Measurements from ENCODE around the gene PDE4B.

GRCh38 chr1:66394603-66395002 is 601.9 kb downstream of the PDE4B start:
- TF ChIP-seq EZH2 (IDR thresholded peaks at IDR 0.05; ENCODE audit: borderline replicate concordance, insufficient read depth, low read length, poor library complexity, severe bottlenecking) (no peak), REST (IDR thresholded peaks at IDR 0.05; ENCODE audit: borderline replicate concordance) (no peak), EP300 (conservative IDR thresholded peaks at IDR 0.05; ENCODE audit: poor library complexity, severe bottlenecking) (no peak)
- TF ChIP-seq, protein P1, sequence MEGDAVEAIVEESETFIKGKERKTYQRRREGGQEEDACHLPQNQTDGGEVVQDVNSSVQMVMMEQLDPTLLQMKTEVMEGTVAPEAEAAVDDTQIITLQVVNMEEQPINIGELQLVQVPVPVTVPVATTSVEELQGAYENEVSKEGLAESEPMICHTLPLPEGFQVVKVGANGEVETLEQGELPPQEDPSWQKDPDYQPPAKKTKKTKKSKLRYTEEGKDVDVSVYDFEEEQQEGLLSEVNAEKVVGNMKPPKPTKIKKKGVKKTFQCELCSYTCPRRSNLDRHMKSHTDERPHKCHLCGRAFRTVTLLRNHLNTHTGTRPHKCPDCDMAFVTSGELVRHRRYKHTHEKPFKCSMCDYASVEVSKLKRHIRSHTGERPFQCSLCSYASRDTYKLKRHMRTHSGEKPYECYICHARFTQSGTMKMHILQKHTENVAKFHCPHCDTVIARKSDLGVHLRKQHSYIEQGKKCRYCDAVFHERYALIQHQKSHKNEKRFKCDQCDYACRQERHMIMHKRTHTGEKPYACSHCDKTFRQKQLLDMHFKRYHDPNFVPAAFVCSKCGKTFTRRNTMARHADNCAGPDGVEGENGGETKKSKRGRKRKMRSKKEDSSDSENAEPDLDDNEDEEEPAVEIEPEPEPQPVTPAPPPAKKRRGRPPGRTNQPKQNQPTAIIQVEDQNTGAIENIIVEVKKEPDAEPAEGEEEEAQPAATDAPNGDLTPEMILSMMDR (IDR thresholded peaks at IDR 0.05; ENCODE audit: poor library complexity, severe bottlenecking), result no peak

All from neural cell (in vitro differentiated cells).